ENCODE results near the gene INPP4B.

Gene INPP4B

DNA sequence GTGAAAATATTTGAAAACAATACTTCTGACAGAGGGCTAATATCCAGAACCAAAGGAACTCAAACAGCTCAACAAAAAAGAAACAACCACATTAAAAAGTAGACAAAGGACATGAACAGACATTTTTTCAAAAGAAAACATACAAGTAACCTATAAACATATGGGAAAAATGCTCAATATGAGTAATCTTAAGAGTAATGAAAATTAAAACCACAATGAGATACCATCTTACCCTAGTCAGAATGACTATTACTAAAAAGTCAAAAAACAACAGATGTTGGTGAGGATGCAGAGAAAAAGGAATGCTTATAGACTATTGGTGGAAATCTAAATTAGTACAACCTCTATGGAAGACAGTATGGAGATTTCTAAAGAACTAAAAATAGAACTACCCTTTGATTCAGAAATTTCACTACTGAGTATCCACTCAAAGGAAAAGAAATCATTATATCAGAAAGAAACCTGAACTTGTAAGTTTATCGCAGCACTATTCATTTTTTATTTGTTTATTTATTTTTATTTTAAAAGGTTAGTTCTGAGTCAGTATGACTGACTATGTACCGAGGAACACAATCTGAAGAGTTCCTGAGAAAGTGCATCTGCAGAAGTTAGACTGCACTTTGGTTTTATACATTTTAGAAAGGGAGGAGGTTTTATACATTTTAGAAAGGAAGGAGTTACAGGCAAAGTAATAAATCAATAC lies 231.3 kb downstream of the INPP4B start:
- Mint-ChIP-seq H3K4me3 (no peak overlapping the region), H3K36me3 (peaks cover 46% of the 10 kb centered on the region), H3K9me3 (peaks cover 22% of the 10 kb centered on the region), H3K27ac (peak overlapping the region; percentile 71), H3K4me1 (peaks cover 6% of the 10 kb centered on the region), H3K27me3 (no peaks in the 10 kb centered on the region)

DNA sequence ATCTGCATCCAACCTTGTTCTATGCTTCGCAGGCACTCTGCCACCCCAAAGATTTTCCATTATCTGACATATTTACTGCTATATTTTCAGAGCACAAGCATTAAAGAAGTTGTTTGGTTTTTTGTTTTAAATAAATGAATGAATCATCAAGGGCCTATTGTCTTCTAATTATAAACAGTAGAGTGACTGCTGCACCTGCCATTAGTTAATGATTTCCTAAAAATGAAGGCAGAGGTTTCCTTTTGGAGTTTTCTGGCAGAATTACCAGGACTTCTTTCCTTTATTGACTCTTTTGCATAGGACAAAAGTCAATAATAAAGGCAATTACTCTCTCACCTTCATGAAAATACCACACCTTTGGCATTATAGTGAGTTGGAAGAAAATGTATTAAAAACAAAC lies 238.1 kb downstream of the INPP4B start:
- peaks cover 19% of the 10 kb centered on the region for H3K9me3 Mint-ChIP-seq
- H3K27ac Mint-ChIP-seq: no peak overlapping the region
- no peaks in the 10 kb centered on the region for H3K4me1 Mint-ChIP-seq
- no peak overlapping the region for H3K4me3 Mint-ChIP-seq
- no peaks in the 10 kb centered on the region for H3K27me3 Mint-ChIP-seq
- H3K36me3 Mint-ChIP-seq: peaks cover 43% of the 10 kb centered on the region

DNA sequence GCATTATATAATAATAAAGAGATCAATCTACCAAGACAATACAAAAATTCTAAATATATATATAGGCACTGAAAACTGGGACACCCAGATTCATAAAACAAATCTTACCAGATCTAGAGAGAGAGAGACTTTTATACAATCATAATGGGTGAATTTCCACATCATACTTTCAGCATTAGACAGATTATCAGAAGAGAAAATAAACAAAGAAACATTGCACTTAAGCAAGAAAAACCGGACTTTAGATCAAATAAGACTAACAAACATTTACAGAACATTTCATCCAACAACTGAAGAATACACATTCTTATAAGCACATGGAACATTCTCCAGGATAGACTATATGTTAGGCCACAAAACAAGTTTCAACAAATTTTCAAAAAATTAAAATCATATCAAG lies 245.1 kb downstream of the INPP4B start:
- Mint-ChIP-seq H3K4me3 (no peak overlapping the region), H3K9me3 (peaks cover 35% of the 10 kb centered on the region), H3K27me3 (no peaks in the 10 kb centered on the region), H3K36me3 (peaks cover 72% of the 10 kb centered on the region), H3K27ac (no peak overlapping the region), H3K4me1 (peaks cover 20% of the 10 kb centered on the region)

DNA sequence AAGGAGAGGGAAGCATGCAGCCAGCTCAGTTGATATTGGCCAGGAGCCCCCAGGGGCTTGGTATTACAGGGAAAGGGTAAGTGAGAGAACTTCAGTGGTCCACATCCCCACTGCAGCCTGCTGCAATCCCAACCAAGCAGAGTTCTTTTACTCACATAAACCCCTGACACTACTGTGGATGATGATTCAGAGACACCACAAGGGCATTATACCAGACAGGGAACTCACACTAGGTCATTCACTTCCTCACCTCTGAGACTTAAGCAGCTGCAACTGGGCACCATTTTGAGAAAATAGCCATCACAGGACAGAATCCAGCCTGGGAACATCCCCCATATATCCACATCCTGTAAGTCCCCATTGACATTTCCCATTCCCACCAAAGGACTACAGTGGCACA lies 248.0 kb downstream of the INPP4B start:
- H3K27ac Mint-ChIP-seq: no peak overlapping the region
- no peak overlapping the region for H3K4me3 Mint-ChIP-seq
- no peaks in the 10 kb centered on the region for H3K27me3 Mint-ChIP-seq
- peaks cover 24% of the 10 kb centered on the region for H3K4me1 Mint-ChIP-seq
- H3K36me3 Mint-ChIP-seq: peaks cover 60% of the 10 kb centered on the region
- peaks cover 25% of the 10 kb centered on the region for H3K9me3 Mint-ChIP-seq

DNA sequence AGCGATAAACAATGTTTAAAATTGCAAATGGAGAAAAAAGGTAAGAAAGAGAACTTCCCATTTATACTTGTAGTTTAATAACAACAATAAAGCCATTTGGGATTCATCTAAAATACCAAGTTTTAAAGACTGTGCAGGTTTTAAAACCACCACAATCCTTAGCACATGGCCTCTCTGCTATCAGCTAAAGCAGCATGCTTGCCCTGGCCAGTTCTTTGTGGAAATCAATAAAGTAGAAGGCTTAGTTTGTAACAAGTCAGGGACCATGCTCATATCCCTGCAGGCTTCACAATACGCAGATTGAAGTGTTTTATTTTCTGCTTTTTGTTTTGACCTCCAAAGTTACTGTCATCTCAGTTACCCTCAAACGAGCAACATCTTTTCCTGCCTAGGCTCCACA lies 249.5 kb downstream of the INPP4B start:
- H3K9me3 Mint-ChIP-seq: peaks cover 18% of the 10 kb centered on the region
- H3K27ac Mint-ChIP-seq: no peak overlapping the region
- peaks cover 27% of the 10 kb centered on the region for H3K4me1 Mint-ChIP-seq
- H3K4me3 Mint-ChIP-seq: no peak overlapping the region
- H3K27me3 Mint-ChIP-seq: no peaks in the 10 kb centered on the region
- H3K36me3 Mint-ChIP-seq: peaks cover 60% of the 10 kb centered on the region

DNA sequence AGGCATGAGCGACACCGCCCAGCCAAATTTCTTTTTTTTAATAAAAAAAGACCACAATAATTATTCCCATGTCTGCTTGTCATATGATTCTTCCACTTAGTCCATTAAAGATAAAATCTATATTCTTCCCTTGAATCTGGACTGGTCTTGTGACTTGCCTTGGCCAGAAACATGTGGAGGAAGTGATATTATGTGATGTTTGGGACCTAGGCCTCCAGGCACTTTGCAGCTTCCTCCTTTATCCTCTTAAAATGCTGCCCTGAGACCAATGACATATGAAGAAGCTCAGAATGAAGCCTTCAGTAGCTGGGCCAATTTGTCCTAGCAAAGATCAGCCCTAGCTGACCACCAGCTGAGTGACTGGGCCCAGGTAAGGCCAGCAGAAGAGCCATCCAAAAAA lies 250.0 kb downstream of the INPP4B start:
- H3K9me3 Mint-ChIP-seq: peaks cover 18% of the 10 kb centered on the region
- peaks cover 29% of the 10 kb centered on the region for H3K4me1 Mint-ChIP-seq
- H3K27ac Mint-ChIP-seq: no peak overlapping the region
- no peak overlapping the region for H3K4me3 Mint-ChIP-seq
- H3K27me3 Mint-ChIP-seq: no peaks in the 10 kb centered on the region
- H3K36me3 Mint-ChIP-seq: peaks cover 61% of the 10 kb centered on the region

DNA sequence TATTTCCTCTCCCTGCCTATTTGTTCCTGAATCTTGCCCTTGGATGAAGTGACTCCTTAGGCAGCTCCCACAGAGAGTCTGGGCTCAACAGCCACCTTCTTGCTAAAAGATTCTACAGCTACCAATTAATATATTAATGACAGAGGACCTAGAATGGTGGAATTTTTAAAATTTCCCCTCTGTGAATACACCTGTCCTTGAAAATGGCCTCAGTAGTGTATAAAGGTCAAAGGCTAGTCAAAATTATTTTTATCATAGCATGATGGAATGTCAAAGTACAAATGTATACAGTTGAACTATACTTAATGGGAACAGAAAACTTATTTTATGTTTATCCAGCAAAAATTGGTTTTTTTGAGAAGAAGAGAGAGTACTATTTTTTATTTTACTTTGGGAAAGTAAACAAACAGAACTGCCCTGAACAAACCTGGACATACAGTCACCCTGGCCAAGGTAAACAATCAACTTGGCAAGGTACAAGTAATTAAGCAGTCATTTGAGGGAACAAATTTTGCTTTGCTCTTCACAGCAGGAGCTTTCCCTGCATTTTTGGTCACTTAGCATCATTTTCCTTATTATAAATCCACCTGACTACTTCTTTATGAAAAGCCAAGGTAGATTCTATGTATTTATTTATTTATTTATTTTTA lies 250.8 kb downstream of the INPP4B start:
- Mint-ChIP-seq H3K27ac (no peak overlapping the region), H3K27me3 (no peaks in the 10 kb centered on the region), H3K36me3 (peaks cover 58% of the 10 kb centered on the region), H3K9me3 (peaks cover 16% of the 10 kb centered on the region), H3K4me1 (peaks cover 25% of the 10 kb centered on the region), H3K4me3 (no peak overlapping the region)

DNA sequence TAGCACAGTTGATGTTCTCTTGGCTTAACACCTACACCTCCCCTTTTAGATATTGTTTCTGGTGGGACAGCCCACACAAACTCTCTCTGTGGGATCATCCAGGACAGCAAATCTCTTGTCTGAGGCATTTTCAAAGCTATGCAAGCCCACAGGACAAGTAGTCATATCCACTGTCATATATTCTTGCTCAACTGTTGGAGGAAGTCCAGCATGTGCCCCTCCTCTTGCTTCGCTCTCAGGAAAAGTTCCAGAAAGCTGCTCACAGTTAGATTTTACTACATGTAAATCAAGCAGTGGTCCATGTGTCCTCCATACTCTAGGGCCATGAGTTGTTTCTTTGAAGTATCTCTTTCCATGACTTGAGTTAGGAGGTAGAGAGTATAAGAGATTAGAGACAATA lies 260.7 kb downstream of the INPP4B start:
- H3K36me3 Mint-ChIP-seq: peaks cover 53% of the 10 kb centered on the region
- no peak overlapping the region for H3K27ac Mint-ChIP-seq
- H3K27me3 Mint-ChIP-seq: no peaks in the 10 kb centered on the region
- no peak overlapping the region for H3K4me3 Mint-ChIP-seq
- H3K9me3 Mint-ChIP-seq: peaks cover 22% of the 10 kb centered on the region
- peaks cover 74% of the 10 kb centered on the region for H3K4me1 Mint-ChIP-seq

DNA sequence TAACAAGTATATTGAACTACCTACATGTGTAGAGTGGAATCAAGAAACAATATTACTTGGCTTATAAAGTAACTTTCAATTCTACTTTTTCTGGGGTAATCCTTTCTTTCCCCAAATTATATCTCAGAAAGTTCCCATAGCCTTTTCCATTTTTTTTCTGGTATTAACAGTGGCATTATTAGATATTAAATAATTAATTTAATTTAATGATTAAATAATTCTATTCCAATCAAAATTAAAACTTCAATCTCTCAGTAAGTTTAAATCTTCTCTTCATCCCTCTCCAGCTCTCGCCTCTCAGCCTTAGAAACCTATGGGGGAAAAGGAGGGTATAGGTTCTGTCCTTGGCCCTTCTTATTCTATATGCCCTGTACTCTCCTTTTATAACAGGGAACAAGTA lies 262.4 kb downstream of the INPP4B start:
- peak overlapping the region; percentile 26 for H3K4me3 Mint-ChIP-seq
- H3K36me3 Mint-ChIP-seq: peaks cover 45% of the 10 kb centered on the region
- H3K27ac Mint-ChIP-seq: peak overlapping the region; percentile 65
- no peaks in the 10 kb centered on the region for H3K27me3 Mint-ChIP-seq
- H3K4me1 Mint-ChIP-seq: peaks cover 76% of the 10 kb centered on the region
- peaks cover 15% of the 10 kb centered on the region for H3K9me3 Mint-ChIP-seq

DNA sequence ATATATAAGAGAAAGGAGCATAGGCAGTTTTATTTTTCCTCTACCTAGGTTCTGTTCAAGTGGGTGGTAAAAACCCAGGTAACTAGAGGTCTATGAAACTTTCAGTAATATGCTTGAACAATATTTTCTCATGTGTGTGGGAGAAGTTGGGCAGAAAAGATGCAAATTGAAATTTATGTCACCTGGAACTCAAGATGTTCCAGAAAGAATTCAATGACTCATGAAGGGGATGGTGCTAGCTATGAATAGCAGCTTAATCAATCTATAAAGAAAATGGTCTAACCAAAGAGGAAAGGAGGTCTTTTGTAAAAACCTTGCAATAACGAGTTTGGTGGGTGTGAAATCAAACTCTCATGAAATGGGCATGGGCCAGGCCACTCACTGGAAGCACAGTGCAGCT lies 263.8 kb downstream of the INPP4B start:
- peaks cover 41% of the 10 kb centered on the region for H3K36me3 Mint-ChIP-seq
- H3K4me1 Mint-ChIP-seq: peaks cover 81% of the 10 kb centered on the region
- peaks cover 15% of the 10 kb centered on the region for H3K9me3 Mint-ChIP-seq
- peak overlapping the region; percentile 71 for H3K27ac Mint-ChIP-seq
- peak overlapping the region; percentile 71 for H3K4me3 Mint-ChIP-seq
- no peaks in the 10 kb centered on the region for H3K27me3 Mint-ChIP-seq

DNA sequence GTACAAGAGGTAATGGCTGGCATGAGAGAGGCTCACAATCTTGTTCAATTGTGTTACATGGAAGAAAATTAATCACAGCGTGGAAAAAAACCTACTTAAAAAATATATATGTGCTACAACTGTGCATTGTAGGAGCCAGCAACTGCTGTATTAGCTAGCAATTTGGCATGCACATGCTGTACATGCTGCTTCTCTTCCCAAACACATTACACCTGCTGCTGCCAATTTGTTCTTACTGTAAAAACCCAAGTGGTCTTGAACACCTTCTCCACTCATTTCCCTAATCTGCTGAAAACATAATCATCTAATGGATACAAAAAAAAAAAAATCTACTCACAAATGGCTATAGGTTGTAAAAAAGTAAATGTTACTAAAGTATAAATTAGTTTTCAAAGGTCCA lies 264.2 kb downstream of the INPP4B start:
- Mint-ChIP-seq H3K4me1 (peaks cover 84% of the 10 kb centered on the region), H3K4me3 (peak overlapping the region; percentile 71), H3K36me3 (peaks cover 42% of the 10 kb centered on the region), H3K27ac (peak overlapping the region; percentile 71), H3K9me3 (peaks cover 18% of the 10 kb centered on the region), H3K27me3 (no peaks in the 10 kb centered on the region)

DNA sequence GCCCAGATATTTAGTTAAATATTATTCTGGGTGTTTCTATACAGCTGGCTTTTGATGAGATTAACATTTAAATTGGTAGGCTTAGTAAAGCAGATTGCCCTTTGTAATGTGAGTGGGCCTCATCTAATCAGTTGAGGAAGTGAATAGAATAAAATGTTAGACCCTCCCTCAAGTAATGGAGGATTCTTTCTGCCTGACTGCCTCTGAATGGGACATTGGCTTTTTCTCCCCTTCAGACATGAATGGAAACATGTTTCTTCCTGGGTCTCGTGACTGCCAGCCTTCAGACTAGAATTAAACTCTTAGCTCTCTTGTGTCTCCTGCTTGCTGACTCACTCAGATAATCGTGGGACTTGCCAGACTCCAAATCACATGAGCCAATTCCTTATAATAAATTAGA lies 266.7 kb downstream of the INPP4B start:
- peak overlapping the region; percentile 62 for H3K27ac Mint-ChIP-seq
- H3K4me3 Mint-ChIP-seq: no peak overlapping the region
- peaks cover 86% of the 10 kb centered on the region for H3K4me1 Mint-ChIP-seq
- no peaks in the 10 kb centered on the region for H3K27me3 Mint-ChIP-seq
- H3K9me3 Mint-ChIP-seq: peaks cover 23% of the 10 kb centered on the region
- H3K36me3 Mint-ChIP-seq: peaks cover 39% of the 10 kb centered on the region

DNA sequence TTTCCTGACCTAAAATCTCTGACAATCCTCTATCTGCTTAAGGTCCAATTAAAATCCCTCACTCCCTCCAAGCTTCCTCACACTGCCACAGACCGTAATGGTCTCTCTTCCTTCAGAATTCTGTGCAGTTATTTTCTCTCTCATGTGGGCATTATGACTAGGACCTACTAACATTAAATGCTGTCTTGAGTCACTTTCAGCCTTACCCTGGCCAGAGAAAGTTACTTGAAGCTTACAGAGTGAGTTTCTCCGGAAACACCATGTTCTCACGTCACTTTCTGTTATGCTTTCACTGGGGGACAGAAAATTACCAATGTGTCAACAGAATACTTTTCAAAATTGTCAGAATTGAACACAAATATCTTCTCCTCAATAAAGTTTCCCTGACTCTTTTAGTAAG lies 271.8 kb downstream of the INPP4B start:
- H3K4me1 Mint-ChIP-seq: peaks cover 87% of the 10 kb centered on the region
- H3K27me3 Mint-ChIP-seq: no peaks in the 10 kb centered on the region
- H3K27ac Mint-ChIP-seq: peak overlapping the region; percentile 63
- H3K4me3 Mint-ChIP-seq: peak overlapping the region; percentile 59
- peaks cover 30% of the 10 kb centered on the region for H3K9me3 Mint-ChIP-seq
- H3K36me3 Mint-ChIP-seq: peaks cover 48% of the 10 kb centered on the region

DNA sequence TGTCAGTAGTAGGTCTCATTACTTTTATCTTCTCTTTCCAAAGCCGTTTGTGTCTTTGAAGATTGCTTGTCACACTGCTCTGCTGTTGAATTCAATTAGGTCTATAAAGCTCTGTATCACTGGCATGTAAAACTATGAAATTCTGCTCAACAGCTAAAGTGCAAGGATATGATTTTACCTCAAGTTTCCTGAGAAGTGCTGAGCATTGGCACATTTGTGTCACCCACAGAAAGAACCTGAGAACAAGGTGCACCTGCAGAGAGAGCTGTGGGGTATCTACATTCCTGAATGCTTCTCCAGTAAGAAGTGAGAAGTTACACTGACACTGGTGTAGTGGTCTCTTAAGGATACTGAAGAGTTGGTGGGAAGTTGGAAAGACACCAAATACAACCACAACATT lies 274.0 kb downstream of the INPP4B start:
- H3K4me3 Mint-ChIP-seq: peak overlapping the region; percentile 58
- H3K27me3 Mint-ChIP-seq: no peaks in the 10 kb centered on the region
- H3K9me3 Mint-ChIP-seq: peaks cover 27% of the 10 kb centered on the region
- peaks cover 41% of the 10 kb centered on the region for H3K36me3 Mint-ChIP-seq
- H3K27ac Mint-ChIP-seq: peak overlapping the region; percentile 65
- peaks cover 80% of the 10 kb centered on the region for H3K4me1 Mint-ChIP-seq

DNA sequence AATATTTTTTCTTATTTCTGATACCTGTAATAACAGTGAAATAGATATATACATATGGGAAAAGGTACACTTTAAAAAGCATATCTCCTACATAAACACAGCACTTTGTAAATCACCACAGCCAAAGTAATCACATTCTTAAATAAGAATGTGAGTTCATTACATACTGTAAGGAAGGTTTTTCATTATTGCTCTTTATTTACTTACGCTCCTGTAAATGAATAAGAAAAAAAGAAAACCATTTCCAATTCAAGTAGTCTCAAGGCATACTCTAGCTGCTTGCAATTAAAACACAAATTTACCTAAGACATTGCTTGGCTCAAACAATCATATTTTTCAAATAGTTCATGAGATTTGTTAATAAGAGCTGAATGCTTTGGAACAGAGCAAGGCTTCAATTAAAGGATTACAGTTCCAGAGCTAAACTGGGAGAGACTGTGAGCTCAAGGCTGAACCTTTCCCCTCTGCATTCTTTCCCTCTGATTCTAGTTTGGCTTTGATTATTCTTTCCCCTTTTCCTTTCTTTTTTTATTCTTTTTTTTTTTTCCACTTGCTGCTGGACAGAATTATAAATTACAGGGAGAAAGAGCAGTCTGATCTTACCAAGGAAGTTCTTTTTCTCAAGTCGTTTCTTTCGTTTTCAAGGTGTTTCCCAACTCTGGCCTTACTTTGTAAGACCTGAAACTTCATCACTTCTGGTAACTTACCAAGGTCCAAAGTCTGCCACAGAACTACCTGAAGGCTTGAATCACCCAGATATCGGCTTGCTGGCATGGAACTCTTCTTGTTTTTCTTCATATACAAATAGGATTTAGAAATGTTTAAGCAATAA lies 278.3 kb downstream of the INPP4B start:
- Mint-ChIP-seq H3K27me3 (no peaks in the 10 kb centered on the region), H3K9me3 (peaks cover 2% of the 10 kb centered on the region), H3K36me3 (peaks cover 17% of the 10 kb centered on the region), H3K27ac (peak overlapping the region; percentile 99), H3K4me1 (peaks cover 68% of the 10 kb centered on the region), H3K4me3 (peak overlapping the region; percentile 90)

DNA sequence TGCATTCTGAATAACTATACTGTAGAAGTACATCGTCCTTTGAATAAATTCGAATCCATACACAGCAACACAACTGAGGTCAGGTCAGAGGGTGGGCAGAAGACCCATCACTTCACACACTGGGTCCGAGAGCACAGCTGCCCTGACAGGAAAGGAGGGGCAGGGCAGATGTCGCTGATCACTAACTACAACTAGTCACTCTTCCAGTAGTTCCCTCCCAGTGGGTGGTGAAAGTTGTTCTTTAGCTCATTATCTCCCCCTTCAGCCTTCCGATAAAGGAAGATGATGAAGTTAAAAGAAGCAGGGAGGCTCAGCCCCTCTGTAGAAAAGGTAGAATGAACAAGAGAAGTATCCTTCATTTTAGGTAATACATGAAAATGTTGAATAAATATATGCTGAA lies 278.9 kb downstream of the INPP4B start:
- Mint-ChIP-seq H3K4me1 (peaks cover 66% of the 10 kb centered on the region), H3K27me3 (no peaks in the 10 kb centered on the region), H3K4me3 (peak overlapping the region; percentile 90), H3K27ac (peak overlapping the region; percentile 99), H3K9me3 (no peaks in the 10 kb centered on the region), H3K36me3 (peaks cover 15% of the 10 kb centered on the region)

All from activated naive CD4-positive, alpha-beta T cell treated with anti-CD3 and anti-CD28 coated beads, Interleukin-2, amount 50 U/mL, for 24 hours (primary cell).